DMS 273 (cell line): Measurements from ENCODE around the gene FAM163B.

Experiments
- DNase-seq: peaks from one replicate; lab custom pipeline; 2025; ENCODE audit not compliant: unreplicated experiment; lab: John Stamatoyannopoulos, UW

Gene FAM163B

GRCh38 chr9:133600739-133601138 is 8.4 kb downstream of the FAM163B start:
- no peak for DNase-seq

DNA sequence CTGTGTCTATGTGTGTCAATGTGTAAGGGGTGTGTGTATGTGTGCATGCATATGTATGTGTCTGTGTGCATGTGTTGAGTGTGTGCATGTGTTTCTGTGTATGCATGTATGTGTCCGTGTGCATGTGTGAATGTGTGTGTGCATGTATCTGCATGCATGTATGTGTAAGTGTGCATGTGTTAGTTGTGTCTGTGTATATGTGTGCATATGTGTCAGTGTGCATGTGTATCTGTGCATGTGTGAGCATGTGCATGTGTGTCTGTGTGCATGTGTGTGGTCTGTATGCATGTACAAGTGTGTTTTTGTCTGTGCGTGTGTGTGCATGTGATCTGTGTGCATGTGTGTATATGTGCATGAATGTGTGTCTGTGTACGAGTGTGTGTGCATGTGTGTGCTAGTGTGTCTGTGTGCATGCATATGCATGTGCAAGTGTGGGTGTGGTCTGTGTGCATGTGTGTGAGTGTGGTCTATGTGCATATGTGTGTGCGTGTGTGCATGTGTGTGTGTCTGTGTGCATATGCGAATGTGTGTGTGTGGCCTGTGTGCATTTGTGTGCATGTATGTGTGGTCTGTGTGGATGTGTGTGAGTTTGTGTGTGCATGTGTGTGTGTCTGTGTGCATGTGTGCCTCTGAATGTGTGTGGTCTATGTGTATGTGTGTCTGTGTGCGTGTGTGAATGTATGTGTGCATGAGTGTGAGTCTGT is 9.6 kb downstream of the FAM163B start:
- DNase-seq = no peak

DNA sequence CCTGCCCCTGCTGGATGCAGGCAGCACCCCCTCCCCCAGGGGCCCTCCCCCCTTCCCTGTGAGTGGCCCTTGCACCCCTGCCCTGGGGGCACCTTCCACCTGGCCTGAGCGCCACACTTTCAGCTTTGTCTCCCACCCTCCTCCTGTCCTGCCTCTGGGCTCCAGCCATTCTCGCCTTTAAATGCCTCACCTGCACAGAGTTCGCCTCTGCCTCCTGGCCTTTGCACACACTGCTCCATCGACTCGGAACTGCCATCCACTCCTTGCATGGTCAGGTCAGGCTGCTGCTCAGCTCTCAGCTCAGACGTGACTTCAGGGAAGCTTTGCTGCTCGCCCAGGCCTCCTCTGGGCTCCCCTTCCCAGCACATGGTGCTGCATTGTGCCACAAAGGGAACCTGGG is 10.2 kb downstream of the FAM163B start:
- no peak for DNase-seq

DNA sequence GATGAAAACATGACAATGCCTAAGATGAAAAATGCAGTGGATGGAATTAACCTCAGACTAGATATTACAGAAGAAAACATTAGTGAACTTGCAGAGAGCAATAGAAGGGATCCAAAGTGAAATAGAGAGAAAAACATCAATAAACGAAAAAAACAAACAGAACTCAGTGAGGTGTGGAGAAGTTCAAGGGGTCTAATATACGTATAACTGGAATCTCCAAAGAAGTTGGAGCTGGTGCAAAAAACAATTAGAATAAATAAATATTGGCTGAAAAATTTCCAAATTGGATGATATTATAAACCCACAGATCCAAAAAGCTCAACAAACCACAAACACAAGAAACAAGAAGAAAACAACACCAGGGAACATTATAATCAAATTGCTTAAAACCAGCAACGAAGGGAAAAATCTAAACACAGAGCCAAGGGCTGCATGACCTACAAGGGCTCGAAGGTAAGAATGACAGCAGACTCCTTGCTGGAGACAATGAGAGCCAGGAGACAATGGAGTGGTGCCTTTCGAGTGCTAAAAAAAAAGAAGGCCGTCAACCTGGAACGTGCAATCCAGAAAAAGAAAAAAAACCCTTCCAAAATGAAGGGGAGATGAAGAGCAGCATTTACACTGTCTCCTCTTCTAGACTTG is 11.8 kb downstream of the FAM163B start:
- peak; percentile 45 for DNase-seq

GRCh38 chr9:133595910-133596309 is 13.3 kb downstream of the FAM163B start:
- no peak for DNase-seq

DNA sequence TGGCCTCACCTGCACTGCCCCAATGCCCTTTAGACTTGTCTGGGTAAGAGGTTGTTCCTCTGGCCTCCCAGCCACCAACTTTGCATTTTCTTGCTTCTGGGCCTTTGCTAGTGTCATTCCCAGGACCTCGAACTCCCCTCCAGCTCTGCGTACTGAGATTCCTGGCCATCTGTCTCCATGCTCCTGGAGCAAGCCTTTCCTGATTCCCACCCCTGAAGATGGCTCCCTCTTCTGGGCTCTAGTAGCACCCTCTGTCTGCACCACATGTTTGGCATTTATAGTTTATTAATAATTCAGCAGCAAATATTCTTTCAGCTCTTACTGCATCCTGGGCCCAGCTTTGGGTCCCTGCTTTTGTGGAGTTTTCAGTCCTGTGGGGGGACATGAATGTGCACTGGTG is 14.9 kb downstream of the FAM163B start:
- DNase-seq = no peak

GRCh38 chr9:133593587-133594253 is 15.5 kb downstream of the FAM163B start:
- no peak for DNase-seq

DNA sequence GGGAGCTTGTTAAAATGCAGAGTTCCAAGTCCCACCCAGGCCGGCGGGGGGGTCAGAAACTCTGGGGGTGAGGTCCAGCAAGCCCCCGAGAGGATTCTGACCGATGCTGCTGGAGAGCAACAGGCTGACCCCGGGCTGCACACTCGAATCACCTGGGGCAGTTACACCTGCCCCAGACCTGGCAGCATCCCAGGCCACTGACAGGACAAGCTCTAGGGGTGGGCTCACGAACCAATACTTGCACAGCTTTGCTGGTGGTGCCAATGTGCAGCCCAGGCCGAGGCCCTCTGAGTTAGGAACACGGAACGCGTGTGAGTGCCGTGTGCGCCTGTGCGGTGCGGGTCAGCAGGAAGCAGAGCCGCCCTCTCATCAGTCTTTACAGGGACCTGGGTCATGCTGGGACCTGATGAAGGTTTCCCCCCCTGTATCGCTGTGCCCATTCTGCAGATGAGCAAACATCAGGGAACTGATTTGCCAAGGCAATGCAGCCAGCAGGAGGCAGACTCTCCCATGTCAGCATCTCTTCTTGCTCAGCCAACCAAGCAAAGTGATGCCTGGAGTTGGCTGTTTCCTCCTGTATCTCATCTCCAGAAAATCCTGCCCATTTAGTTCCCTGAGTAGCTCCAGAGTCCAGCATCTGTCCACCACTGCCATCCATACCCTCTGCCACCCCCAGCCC is 16.3 kb downstream of the FAM163B start:
- no peak for DNase-seq

- DNase-seq = no peak
Measured at GRCh38 chr9:133591985-133592384, 17.2 kb downstream of the FAM163B start.

DNA sequence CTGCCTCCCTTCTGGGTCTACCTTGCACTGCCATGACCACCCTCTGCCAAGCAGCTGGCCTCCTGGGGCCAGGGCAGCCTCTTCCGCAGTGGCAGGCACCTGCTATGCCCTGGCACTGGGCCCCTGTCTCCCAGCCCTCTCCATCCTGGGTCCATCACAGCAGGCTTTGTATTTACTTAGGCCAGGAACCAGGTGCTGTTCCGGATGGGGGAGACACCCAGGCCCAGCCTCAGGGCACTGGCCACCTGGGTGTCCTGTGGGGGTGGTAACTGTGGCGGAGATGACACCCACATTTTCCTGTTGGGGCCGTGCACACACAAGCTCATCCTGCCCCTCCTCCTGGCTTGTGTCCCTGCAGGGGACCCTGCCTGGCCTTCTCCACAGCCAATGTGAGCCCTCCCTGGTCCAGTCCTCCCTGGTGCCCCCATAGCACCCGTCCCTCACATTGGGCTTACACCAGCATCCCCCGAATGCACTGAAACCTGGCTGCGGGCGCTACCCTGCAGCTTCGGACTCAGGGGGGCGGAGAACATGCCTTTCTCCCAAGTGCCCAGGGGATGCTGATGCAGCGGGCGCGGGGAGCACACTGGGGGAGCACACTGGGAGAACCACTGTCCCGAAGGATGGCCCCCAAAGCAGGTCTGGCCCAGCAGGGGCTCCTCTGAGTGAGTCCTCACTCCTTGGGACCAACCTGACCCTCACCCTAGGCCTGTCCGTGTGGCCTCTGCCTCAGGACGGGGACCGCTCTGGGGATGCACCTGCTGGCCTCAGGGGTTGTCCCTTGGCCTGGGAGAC is 17.9 kb downstream of the FAM163B start:
- no peak for DNase-seq

GRCh38 chr9:133590231-133590855 is 18.8 kb downstream of the FAM163B start:
- no peak for DNase-seq

GRCh38 chr9:133589454-133590227 is 19.5 kb downstream of the FAM163B start:
- DNase-seq = no peak

- DNase-seq = no peak
Measured at GRCh38 chr9:133587466-133587865, 21.7 kb downstream of the FAM163B start.

GRCh38 chr9:133587051-133587450 is 22.1 kb downstream of the FAM163B start:
- DNase-seq = no peak

GRCh38 chr9:133585481-133586351 is 23.5 kb downstream of the FAM163B start:
- DNase-seq = peak; percentile 67

- peak; percentile 85 for DNase-seq
Measured at GRCh38 chr9:133584559-133585476, 24.4 kb downstream of the FAM163B start.

GRCh38 chr9:133584167-133584558 is 25.0 kb downstream of the FAM163B start:
- no peak for DNase-seq

- no peak for DNase-seq
Measured at GRCh38 chr9:133583586-133583985, 25.6 kb downstream of the FAM163B start.
